8988T (cell line): ENCODE measurements around the gene SIRT2.
"Not testable (repeated sequence)": the region's sequence is repeated elsewhere in the genome, so short reads cannot be mapped to it uniquely, and the experiment has no call there.

ENCODE experiments used
- DNase-seq: peaks from one replicate; pipeline ENCODE4 v3.0.0; 2011

Gene SIRT2

DNA sequence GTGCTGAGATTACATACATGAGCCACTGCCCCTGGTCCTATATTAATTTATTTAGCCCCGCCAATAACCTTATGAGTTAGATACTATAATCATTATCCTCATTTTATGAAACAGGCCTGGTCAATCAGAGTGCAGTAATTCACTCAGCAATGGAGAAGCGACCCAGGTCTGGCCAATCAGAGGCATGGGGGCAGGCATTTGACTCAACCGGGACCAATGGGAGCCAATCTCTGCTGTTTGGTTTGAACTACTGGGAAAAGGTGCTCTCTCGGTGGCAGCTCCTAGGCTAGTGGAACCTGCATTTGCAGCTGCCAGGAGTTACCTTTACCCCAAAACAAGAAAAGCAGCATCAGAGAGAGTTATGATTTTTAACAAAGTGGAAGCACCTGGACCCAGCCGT lies 6.6 kb downstream of the SIRT2 start:
- DNase-seq = no peak

DNA sequence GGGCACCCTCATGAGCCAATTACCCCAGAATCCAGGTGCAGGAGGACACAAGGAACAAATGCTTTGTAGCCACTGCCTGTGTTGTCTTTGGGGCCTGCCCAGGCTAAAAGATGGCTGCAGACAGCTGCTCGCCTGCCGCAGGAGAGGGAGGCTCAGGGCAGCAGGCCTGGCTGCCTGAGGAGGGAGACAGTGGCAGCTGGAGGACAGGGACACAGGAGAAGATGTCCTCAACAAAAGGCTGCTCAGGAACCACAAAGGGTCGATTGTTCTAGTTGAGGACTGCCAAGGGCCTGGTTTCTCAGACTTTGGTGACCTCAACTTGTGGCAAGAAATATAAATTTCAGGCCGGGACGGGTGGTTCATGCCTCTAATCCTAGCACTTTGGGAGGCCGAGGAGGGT lies 7.6 kb downstream of the SIRT2 start:
- DNase-seq = no peak

DNA sequence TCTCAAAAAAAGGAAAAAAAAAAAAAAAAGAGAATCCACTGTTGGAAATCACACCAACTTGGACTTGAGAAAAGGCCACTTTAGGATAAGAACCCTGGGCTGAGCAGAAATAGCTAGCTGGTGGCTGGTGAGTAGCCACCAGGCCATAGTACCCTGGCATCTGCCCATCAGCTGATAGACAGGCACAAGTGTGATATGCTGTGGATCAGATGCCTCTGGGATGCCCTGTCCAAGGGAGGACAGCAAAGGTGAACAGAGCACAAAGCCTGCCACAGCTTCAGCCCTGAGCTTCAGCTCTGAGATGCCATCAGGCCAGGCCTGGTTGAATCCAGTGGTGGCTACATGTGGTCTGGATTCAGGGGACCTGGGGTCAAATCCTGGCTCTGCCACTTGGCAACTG lies 8.7 kb downstream of the SIRT2 start:
- no peak for DNase-seq

DNA sequence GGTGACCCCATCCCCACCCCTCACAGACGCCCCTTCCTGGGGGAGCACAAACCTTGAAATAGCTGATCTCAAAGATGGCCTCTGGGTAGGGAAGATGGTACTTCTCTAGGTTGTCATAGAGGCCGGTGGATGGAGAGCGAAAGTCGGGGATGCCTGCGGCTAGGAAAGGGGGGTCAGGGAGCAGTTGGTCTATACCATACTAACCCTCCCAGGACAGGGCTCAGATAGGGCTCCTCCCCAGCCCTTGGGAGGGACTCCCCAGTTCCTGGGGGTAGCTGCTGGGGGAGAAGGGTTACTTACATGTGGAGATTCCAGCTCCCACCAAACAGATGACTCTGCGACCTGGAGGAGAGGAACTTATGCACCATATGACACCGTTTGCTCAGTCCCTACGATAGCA lies 9.6 kb downstream of the SIRT2 start:
- no peak for DNase-seq

DNA sequence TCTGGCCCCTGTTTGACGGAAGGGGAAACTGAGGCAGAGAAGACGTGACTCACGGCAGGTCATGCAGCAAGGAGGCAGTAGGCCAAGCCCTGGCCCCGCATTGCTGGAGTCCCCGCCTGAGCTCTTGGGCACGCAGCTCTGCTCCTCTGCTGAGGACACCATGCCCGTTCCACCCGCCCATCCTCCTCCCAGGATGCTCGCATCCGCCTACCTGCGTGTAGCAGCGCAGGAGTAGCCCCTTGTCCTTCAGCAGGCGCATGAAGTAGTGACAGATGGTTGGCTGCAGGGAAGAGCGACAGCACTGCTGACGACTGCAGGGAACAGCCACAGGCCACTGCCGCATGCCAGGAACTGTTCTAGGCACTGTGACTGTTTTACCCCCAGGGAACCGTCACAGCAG lies 10.5 kb downstream of the SIRT2 start:
- DNase-seq = no peak

DNA sequence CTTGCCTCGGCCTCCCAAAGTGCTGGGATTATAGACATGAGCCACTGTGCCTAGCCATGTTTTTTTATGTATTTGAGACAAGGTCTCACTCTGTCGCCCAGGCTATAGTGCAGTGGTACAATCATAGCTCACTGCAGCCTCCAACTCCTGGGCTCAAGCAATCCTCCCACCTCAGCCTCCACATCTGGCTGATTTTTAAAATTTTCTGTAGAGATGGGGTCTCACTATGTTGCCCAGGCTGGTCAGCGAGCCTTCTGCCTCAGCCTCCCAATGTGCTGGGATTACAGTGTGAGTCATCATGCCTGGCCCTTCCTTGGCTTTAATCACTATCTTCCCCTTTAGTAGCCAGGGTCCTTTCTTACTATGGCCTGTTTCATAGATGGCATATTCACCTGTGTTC lies 14.7 kb downstream of the SIRT2 start:
- DNase-seq = peak; percentile 8

DNA sequence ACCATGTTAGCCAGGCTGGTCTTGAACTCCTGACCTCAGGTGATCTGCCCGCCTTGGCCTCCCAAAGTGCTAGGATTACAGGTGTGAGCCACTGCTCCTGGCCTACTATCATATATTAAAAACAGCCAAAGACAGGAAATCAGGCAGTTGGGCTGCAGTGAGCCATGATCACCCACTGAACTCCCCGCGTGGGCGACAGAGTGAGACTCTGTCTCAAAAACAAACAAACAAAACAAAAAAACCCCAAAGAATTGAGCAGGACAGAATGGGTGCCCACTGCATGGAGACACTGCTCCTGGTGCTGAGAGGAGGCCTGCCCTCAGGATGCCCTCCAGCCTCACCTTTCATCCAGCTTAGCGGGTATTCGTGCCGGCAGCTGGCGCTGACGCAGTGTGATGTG lies 16.1 kb downstream of the SIRT2 start:
- DNase-seq = no peak

DNA sequence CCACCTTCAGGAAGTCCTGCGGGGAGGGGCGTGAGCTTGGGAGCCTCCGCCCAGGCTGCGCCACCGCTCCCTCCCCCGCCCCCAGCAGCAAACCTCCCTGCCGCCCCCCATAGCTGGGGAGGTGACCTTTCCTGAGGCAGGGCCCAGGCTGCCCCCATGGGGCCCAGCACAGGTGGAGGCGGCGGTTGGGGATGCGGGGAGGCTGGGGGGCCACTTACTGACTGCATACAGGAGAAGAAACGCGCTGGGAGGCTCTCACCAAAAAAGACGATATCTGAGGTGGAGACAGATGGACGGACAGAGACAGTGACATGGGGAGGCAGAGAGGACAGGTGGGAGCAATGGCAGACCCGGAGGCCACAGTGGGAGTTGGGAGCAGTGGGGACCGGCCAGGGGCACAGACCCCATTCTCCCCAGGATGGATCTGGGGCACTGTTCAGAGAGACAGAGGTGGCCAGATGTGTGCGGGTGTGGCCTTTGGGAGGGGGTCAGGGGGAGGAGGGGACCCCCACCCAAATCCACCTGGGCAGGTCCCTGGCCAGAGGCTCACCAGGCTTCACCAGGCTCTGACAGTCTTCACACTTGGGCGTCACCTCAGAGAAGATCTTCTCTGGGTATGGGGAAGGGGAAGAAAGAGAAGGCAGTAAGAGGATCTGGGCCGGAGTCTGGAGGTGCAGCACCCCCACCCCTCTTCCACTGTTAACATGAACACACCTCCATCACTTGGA lies 18.4 kb downstream of the SIRT2 start:
- DNase-seq = no peak

DNA sequence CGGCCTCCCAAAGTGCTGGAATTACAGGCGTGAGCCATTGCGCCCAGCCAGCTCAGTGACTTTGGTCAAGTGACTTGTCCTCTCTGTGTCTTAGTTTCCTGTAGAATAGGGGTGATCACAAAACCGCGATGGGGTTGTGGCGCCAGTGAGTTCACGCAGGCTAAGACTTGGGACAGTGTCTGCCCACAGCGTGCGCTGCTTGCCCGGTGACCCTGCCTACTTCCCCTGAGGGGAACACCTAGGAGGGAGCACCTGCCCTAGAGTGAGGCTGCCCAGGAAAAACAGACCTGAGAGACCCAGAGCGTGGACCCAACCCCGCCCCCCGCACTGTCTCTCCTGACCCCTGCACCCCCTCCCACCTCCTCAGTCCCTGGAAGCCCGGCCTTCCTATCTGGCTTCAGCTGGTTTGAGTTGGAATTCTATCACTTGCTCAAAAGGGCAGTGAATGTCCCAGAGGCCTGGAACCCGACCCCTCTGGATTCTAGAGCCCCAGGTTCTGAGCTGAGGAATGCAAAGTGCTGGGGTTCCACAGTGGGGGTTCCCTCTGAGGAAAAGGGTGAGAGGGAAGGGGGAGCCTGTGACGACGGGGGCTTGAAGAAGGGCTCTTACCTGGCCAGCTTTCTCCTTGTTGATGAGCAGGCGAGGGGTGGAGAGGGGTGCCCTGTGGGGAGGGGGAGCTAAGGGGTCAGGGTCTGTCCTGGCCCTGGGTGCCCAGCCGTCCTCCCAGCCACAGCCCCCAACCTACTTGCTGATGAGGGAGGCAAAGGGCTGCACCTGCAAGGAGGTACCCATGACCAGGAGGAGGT lies 19.1 kb downstream of the SIRT2 start:
- DNase-seq = no peak

DNA sequence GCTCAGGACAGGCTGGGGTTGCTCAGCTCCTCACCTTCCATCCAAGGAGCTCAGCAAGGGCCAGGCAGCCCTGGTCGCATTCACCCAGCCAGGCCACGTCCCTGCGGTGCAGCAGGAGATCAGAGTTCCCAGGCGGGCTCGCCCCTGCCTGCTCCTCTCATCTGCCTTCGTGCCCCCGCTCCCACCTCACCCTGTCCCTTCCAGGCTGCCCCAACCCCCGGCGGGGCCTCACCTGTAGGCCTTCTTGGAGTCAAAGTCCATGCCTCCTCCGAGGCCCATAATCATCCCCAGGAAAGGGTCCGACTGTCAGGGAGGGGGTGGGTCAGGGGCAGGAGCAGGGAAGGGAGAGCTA lies 20.0 kb downstream of the SIRT2 start:
- DNase-seq = peak; percentile 34

DNA sequence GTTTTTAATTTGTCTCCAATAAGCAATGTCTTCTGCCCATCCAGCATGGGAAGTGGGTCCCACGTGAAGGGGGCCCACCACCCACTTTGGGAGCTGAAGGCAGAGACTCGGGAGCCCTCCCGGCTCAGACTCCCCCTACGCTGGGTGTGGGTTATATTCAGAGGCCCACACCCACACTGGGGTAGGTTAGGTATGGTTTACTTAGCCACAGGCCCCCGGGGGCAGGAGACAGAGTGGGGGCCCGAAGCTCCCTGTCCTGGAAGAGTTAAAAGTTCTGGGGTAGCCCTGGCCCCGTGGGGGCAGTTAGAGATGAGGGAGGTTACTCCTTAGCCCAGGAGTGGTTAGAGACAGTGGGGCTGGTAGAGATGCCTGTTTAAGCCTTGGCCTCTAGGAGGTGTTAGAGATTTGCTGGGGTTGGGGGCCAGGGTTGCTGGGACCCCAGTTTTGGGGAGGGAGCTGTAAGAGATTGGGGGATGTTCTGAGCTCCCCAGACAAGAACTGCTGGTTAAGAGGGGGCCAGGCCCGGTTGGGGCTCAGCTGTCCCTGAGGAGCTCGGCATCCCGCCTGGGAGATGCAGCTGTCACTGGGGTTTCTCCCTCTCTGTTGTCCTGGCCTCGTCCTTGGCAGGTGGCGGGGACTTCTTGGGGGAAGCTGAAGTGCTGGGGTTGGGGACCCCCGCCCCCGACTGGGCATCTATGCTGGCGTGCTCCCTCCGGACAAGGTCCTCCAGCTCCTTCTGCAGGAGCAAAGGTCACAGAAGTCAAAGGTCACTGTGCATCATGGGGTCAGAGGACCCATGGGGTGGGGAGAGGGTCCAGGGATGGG lies 20.6 kb downstream of the SIRT2 start:
- DNase-seq = peak; percentile 40

DNA sequence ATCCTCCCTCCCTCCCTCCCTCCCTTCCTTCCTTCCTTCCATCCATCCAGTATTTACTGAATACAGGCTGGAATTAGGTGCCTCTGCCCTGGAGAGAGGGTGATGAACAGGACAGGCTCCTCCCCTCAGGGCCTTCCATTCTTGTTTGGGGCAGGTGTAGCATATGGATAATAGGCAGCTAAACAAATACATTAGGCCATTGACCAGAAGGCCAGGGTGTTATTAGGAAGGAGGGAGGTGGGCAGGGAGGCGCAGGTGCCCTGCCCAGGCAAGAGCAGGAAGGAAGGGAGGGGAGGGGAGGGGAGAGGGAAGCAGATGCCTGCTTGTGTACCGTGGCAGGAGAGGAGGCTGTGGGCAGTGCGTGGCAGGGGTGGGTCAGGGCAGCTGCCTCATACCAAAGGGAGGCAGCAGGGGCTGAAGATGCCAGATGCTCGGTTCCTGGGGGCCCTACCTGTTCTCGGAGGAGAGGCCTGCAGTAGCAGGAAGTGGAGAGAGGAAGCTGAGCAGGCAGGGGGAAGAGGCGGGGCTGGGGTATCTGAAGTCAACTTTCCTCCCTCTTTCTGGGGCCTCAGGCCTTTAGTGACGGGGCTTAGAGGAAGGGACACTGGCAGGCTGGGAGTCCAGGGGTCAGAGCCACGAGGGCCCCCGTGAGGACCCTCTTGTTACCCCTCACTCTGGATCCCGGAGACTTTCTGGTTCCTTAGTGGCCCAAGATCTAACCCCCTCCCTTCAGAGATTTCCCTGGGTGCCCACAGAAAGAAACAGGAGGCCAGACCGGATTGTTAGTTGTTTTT lies 21.4 kb downstream of the SIRT2 start, which contains the start of gene RINL:
RINL (minus strand) TSS at position 495 of the 794 bp plus-strand sequence. CDS start 1,533 bp downstream, outside the sequence.
- peak; percentile 48 for DNase-seq

DNA sequence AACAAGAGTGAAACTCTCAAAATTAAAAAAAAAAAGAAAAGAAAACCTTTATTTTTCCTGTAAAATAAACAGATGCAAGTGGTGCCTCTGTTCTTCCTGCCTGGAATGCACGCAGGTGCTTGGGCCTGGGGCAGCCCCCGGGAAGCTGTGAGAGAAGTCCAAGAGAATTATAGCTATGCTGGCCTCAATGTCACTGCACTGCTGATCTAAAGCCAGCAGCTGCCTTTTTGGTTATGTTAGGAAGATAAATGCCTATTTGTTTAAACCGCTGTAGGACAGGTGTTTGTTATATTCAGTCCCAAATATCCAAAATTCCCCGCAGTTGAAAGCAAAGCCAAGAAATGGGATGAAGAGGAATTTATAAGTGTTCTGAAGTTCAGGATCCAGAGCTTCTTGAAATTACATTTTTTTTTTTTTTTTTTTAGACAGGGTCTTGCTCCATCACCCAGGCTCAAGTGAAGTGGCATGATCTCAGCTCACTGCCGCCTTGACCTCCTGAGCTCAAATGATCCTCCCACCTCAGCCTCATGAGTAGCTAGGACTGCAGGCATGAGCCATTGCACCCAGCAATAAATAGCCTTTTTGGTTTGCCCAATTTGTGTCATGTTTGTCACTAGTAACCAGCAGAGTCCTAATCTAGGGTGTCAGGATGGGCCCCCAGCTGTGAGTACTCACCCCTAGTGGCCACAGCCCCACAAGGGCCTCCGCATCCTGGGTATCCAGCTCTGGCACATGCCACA lies 23.6 kb downstream of the SIRT2 start:
- no peak for DNase-seq

DNA sequence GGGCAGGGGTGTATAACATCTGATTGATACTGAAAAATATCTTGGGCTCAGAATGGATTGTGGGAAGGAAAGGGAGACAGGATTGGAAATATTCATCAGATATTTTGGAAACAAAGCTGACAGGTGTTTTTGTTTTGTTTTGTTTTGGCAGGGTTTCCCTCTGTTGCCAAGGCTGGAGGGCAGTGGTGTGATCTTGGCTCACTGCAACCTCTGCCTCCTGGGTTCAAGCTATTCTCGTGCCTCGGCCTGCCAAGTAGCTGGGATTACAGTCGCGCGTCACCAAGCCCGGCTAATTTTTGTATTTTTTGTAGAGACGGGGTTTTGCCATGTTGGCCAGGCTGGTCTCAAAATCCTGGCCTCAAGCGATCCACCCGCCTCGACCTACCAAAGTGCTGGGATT lies 26.0 kb downstream of the SIRT2 start:
- DNase-seq = not testable (repeated sequence)

DNA sequence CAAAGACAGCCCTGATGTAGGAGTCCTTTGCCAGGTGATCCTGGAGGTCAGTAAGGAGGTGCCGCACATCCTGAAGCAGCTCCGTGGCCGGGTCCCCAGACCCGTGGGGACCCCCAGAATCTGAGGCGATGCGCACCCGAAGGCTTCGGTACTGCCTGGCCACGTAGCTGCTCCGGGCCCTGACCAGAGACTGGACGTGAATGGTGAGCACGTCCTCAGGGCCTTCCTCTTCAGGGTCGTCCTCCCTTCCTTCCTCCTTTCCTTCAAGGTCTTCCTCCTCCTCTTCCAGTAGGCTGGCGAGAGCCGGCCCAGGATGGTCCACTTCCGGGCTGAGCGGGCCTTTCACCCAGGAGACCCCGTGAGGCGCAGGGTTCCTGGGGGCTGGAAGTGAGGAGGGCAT lies 28.8 kb downstream of the SIRT2 start:
- DNase-seq = peak; percentile 28

DNA sequence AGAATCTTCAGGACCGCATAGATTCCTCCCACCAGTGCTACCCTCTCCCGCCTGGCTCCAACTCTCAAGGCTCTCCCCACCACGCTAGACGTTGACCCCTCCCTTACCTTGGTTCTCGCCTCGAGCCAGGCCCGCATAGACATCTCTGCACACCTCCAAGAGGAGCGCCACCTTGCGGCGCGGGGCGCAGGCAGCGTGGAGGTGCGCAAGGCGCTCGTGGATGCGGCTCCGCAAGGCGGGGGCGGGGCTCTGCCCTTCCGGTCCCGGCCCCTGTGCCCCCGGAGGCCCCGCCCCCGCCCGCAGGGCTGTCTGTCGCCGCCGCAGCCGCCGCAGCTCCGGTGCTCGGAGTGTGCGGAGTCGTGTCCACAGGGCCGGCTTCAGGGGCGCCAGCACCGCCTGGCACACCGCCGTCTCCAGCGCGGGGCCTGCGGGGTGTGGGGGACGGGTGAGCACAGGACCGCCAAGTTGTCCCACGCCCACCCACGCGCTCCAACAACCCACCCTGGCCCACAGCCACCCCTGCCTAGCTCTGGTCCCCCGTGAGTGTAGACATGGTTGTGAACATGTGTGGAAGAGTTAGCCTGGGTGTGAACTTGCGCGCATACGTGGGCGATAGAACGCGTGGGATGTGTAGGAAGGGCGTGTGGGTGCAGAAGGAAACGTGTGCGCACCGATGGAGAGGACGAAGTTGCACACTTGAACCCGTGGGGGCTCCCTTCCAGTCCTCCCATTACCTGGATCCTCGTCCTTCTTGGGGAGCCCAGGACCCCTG lies 29.4 kb downstream of the SIRT2 start:
- peak; percentile 44 for DNase-seq

DNA sequence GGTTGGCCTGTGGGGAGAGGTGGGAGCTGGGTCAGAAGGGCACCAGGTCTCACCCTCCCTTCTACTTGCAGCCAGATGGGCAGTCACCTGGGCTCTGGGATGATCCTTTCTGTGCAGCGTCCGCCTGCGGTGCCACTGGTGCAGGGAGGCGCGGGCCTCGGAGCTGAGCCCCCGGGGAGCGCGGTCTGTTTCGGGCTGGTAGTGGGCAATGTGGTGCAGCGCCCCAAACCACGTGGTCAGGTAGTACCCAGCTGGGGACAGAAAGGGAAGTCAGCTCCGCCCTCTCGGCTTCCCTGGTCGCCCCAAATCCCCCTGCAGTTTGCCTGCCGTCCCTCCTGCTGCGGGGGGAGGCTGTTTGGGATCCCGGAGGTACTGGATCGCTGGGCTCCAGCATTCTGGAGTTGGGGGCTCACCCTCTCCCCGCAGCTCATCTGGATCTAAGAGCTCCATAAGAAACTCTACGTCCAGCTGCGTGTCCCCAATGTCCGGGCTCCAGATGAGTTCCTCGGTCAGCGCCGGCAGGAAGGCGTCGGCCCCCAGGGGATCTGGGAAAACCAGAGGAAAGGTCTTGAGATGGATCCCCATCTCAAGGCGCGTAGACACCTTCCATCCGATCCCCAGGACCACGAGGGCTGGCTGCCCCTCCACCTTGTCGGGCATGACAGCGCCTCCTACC lies 30.1 kb downstream of the SIRT2 start:
- peak; percentile 39 for DNase-seq

DNA sequence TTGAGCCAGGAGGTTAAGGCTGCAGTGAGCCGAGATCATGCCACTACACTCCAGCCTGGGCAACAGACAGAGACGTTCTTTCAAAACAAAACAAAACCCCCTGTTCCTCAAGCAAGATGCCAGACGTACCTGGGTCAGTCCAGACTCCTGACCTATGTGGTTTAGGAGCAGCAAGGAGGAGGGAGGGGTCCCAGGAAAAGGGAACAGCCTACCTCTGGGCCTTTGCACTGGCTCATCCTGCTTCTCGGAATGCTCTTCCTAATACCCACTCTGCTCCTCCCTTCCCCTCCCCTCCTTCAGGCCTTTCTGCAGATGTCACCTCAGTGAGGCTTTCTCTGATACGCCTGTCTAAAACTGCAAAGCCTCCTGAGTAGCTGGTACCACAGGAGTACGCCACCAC lies 30.9 kb downstream of the SIRT2 start:
- DNase-seq = peak; percentile 45

DNA sequence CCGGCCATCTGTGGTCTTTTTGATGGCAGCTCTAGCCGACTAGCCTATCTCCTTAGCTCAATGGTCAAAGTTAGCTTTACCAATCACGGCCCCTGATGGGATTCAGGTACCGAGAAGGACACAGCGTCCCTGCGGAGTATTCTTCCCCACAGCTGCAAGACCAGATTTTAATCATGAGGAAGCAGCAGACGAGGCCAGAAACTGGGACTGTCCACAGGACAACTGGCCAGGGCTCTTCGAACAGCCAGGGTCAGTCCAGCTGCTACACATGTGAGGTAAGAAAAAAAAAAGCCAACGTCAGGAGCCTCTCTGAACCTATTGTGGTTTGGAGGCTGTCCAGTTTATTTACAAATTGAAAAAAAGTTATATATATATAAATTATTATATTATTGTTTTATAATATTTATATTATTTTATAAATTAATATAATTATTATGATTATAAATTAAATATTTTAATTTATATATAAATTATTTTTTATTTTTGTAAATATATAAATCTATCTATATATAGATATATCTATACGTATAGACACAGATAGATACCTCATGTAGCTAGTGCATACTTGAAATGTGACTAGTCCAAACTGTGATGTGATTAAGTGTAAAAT lies 32.1 kb downstream of the SIRT2 start:
- DNase-seq = no peak
